ENCODE results near the gene FDXACB1. TPM values are rescaled to one million over a fixed set of nuclear protein-coding genes. Genes with fewer than 3 reads are reported as not detected.
A peak's percentile ranks its signal among the peaks of the same experiment; 100 is the strongest.
"Not testable (repeated sequence)": the region's sequence is repeated elsewhere in the genome, so short reads cannot be mapped to it uniquely, and the experiment has no call there.

The FDXACB1 gene
- total and polyA plus RNA-seq, 7 experiments from 2014 or later, result 2.7 to 11.3 (median 5.8) TPM

GRCh38 chr11:111885053-111885452, 6.1 kb upstream of the FDXACB1 start:
- peaks cover 0 to 19% (median 8%) of the 10 kb centered on the region in 5 donors for H3K36me3 Mint-ChIP-seq
- H3K27ac ChIP-seq (ENCODE audit: low read depth, low read length); DNase-seq; H3K27ac Mint-ChIP-seq; H3K4me1 ChIP-seq (ENCODE audit: control insufficient read depth in 2 of 2, insufficient read depth in 2 of 2, low read length in 2 of 2); H3K4me3 Mint-ChIP-seq; intact Hi-C loops (cut with micrococcal nuclease); H3K27me3 Mint-ChIP-seq; H3K9me3 ChIP-seq (ENCODE audit: control insufficient read depth in 2 of 3, low read length in 3 of 3); ATAC-seq; H3K9me3 Mint-ChIP-seq; H3K27me3 ChIP-seq (ENCODE audit: control insufficient read depth in 2 of 2, insufficient read depth in 2 of 2, low read length in 2 of 2); H3K4me3 ChIP-seq (ENCODE audit: low read length); H3K4me1 Mint-ChIP-seq: not testable (repeated sequence)
- H3K36me3 ChIP-seq (ENCODE audit: control insufficient read depth in 2 of 3, insufficient read depth in 3 of 3, low read length in 3 of 3), result peaks cover 0 to 11% (median 0%) of the 10 kb centered on the region in 3 experiments
- POLR2A ChIA-PET, result interaction anchor here (1.5 kb wide), 1 partner anchor 14 kb away, joined by 4 read pairs; the partner anchor contains the start of gene ALG9
- CTCF ChIA-PET, result interaction anchor here (0.6 kb wide), 1 partner anchor 20 kb away, joined by 3 read pairs; no protein-coding TSS in a partner anchor

- no peak overlapping the region for H3K4me3 Mint-ChIP-seq
- H3K36me3 Mint-ChIP-seq, result peaks cover 2 to 19% (median 8%) of the 10 kb centered on the region in 5 donors
- no peak for DNase-seq
- Histone ChIP-seq H3K4me3 (ENCODE audit: low read length) (no peak overlapping the region), H3K9me3 (ENCODE audit: control insufficient read depth in 2 of 3, low read length in 3 of 3) (no peaks in the 10 kb centered on the region), H3K27me3 (ENCODE audit: control insufficient read depth in 2 of 2, insufficient read depth in 2 of 2, low read length in 2 of 2) (no peaks in the 10 kb centered on the region), H3K4me1 (ENCODE audit: control insufficient read depth in 2 of 2, insufficient read depth in 2 of 2, low read length in 2 of 2) (peaks cover 7% of the 10 kb centered on the region in 2 donors), H3K36me3 (ENCODE audit: control insufficient read depth in 2 of 3, insufficient read depth in 3 of 3, low read length in 3 of 3) (peaks cover 0 to 11% (median 0%) of the 10 kb centered on the region in 3 experiments), H3K27ac (ENCODE audit: low read depth, low read length) (no peak overlapping the region)
- ChIA-PET POLR2A (interaction anchor here (0.5 to 1.7 kb wide), 3 partner anchors 11 to 45 kb away, joined by 3 to 6 read pairs (median 6); partner anchors contain the start of gene ALG9), CTCF (no interaction called here)
- H3K9me3 Mint-ChIP-seq, result peaks cover 0 to 6% (median 0%) of the 10 kb centered on the region in 11 donors
- no peak overlapping the region for H3K27ac Mint-ChIP-seq
- no peaks in the 10 kb centered on the region for H3K27me3 Mint-ChIP-seq
- no peak for ATAC-seq
- intact Hi-C loops (cut with micrococcal nuclease), result no loop called here
- peaks cover 9 to 28% (median 21%) of the 10 kb centered on the region in 7 donors for H3K4me1 Mint-ChIP-seq
Measured at GRCh38 chr11:111882202-111882601, 3.2 kb upstream of the FDXACB1 start.

GRCh38 chr11:111879637-111879960, 634 bp upstream of the FDXACB1 start:
- ChIA-PET CTCF (interaction anchor here (0.5 to 1.2 kb wide), 3 partner anchors 38 to 49 kb away, joined by 3 to 4 read pairs (median 4); no protein-coding TSS in a partner anchor), POLR2A (interaction anchor here (0.6 to 1.7 kb wide), 5 partner anchors 8 to 207 kb away, joined by 4 to 14 read pairs (median 6); partner anchors contain the start of genes ALG9, SDHD and TIMM8B)
- Histone ChIP-seq H3K27ac (ENCODE audit: low read depth, low read length) (peak overlapping the region; percentile 96), H3K36me3 (ENCODE audit: control insufficient read depth in 2 of 3, insufficient read depth in 3 of 3, low read length in 3 of 3) (peaks cover 0 to 25% (median 6%) of the 10 kb centered on the region in 3 experiments), H3K4me1 (ENCODE audit: control insufficient read depth in 2 of 2, insufficient read depth in 2 of 2, low read length in 2 of 2) (peaks cover 7% of the 10 kb centered on the region in 2 donors), H3K9me3 (ENCODE audit: control insufficient read depth in 2 of 3, low read length in 3 of 3) (no peaks in the 10 kb centered on the region), H3K4me3 (ENCODE audit: low read length) (peak overlapping the region; percentile 93), H3K27me3 (ENCODE audit: control insufficient read depth in 2 of 2, insufficient read depth in 2 of 2, low read length in 2 of 2) (no peaks in the 10 kb centered on the region)
- Mint-ChIP-seq H3K4me1 (peaks cover 9 to 32% (median 26%) of the 10 kb centered on the region in 7 donors), H3K36me3 (peaks cover 4 to 27% (median 7%) of the 10 kb centered on the region in 5 donors), H3K4me3 (peak overlapping the region; percentile 83 to 99 (median 95)), H3K27ac (peak overlapping the region; percentile 98 to 100 (median 100)), H3K27me3 (no peaks in the 10 kb centered on the region), H3K9me3 (peaks cover 0 to 6% (median 0%) of the 10 kb centered on the region in 11 donors)
- peak; percentile 3 for ATAC-seq
- DNase-seq, result no peak
- intact Hi-C loops (cut with micrococcal nuclease), result loop anchor here (1.0 to 10.0 kb wide), 18 partner anchors 8 to 1995 kb away; partner anchors contain the start of genes ALG9 (in 2 of the 2), DLAT (in 2 of the 2), NKAPD1 (in 2 of the 2) and PIH1D2 (in 2 of the 2)

- H3K9me3 Mint-ChIP-seq, result peaks cover 0 to 6% (median 0%) of the 10 kb centered on the region in 11 donors
- H3K9me3 ChIP-seq (ENCODE audit: control insufficient read depth in 2 of 3, low read length in 3 of 3), result no peaks in the 10 kb centered on the region
- H3K27ac Mint-ChIP-seq, result peak overlapping the region; percentile 98 to 100 (median 100)
- peaks cover 7% of the 10 kb centered on the region in 2 donors for H3K4me1 ChIP-seq (ENCODE audit: control insufficient read depth in 2 of 2, insufficient read depth in 2 of 2, low read length in 2 of 2)
- H3K27me3 ChIP-seq (ENCODE audit: control insufficient read depth in 2 of 2, insufficient read depth in 2 of 2, low read length in 2 of 2), result no peaks in the 10 kb centered on the region
- H3K4me1 Mint-ChIP-seq, result peaks cover 9 to 32% (median 26%) of the 10 kb centered on the region in 7 donors
- ATAC-seq, result no peak
- no peaks in the 10 kb centered on the region for H3K27me3 Mint-ChIP-seq
- ChIA-PET CTCF (interaction anchor here (1.5 kb wide), 1 partner anchor 104 kb away, joined by 6 read pairs; no protein-coding TSS in a partner anchor), POLR2A (interaction anchor here (0.8 to 3.3 kb wide), 3 partner anchors 48 to 208 kb away, joined by 3 to 17 read pairs (median 4); partner anchors contain the start of genes SDHD and TIMM8B)
- H3K4me3 Mint-ChIP-seq, result peak overlapping the region; percentile 83 to 99 (median 95)
- peak overlapping the region; percentile 93 for H3K4me3 ChIP-seq (ENCODE audit: low read length)
- intact Hi-C loops (cut with micrococcal nuclease), result loop anchor here (2.0 to 10.0 kb wide), 5 partner anchors 112 to 1996 kb away; partner anchors contain the start of genes TTC12 (in 2 of the 2), FDX1 (in 1 of the 2), PPP2R1B (in 1 of the 2) and USP28 (in 1 of the 2)
- no peak for DNase-seq
- H3K27ac ChIP-seq (ENCODE audit: low read depth, low read length), result peak overlapping the region; percentile 96
- H3K36me3 Mint-ChIP-seq, result peaks cover 0 to 19% (median 6%) of the 10 kb centered on the region in 5 donors
- peaks cover 0 to 21% (median 6%) of the 10 kb centered on the region in 3 experiments for H3K36me3 ChIP-seq (ENCODE audit: control insufficient read depth in 2 of 3, insufficient read depth in 3 of 3, low read length in 3 of 3)
Measured at GRCh38 chr11:111878385-111878848, 548 bp downstream of the FDXACB1 start.

GRCh38 chr11:111871693-111872161, 7.2 kb downstream of the FDXACB1 start:
- Mint-ChIP-seq H3K36me3 (peaks cover 4 to 28% (median 16%) of the 10 kb centered on the region in 5 donors), H3K9me3 (peaks cover 0 to 4% (median 0%) of the 10 kb centered on the region in 11 donors), H3K4me3 (peak overlapping the region; percentile 86 to 96 (median 93)), H3K4me1 (peaks cover 9 to 38% (median 32%) of the 10 kb centered on the region in 7 donors), H3K27me3 (no peaks in the 10 kb centered on the region), H3K27ac (peak overlapping the region; percentile 87 to 96 (median 92))
- peaks cover 0 to 34% (median 6%) of the 10 kb centered on the region in 3 experiments for H3K36me3 ChIP-seq (ENCODE audit: control insufficient read depth in 2 of 3, insufficient read depth in 3 of 3, low read length in 3 of 3)
- no peak for DNase-seq
- H3K27me3 ChIP-seq (ENCODE audit: control insufficient read depth in 2 of 2, insufficient read depth in 2 of 2, low read length in 2 of 2), result no peaks in the 10 kb centered on the region
- H3K4me1 ChIP-seq (ENCODE audit: control insufficient read depth in 2 of 2, insufficient read depth in 2 of 2, low read length in 2 of 2), result peaks cover 8 to 10% of the 10 kb centered on the region in 2 donors
- intact Hi-C loops (cut with micrococcal nuclease), result loop anchor here (1.0 to 10.0 kb wide), 12 partner anchors 8 to 2003 kb away; partner anchors contain the start of genes CFAP68 (in 2 of the 2), DLAT (in 2 of the 2), FDXACB1 (in 2 of the 2) and SDHD (in 2 of the 2)
- H3K27ac ChIP-seq (ENCODE audit: low read depth, low read length), result peak overlapping the region; percentile 91
- peak overlapping the region; percentile 74 for H3K4me3 ChIP-seq (ENCODE audit: low read length)
- H3K9me3 ChIP-seq (ENCODE audit: control insufficient read depth in 2 of 3, low read length in 3 of 3), result no peaks in the 10 kb centered on the region
- ChIA-PET CTCF (interaction anchor here (0.5 to 2.1 kb wide), 6 partner anchors 29 to 1671 kb away, joined by 4 to 10 read pairs (median 6); no protein-coding TSS in a partner anchor), POLR2A (interaction anchor here (0.9 to 2.9 kb wide), 7 partner anchors 8 to 215 kb away, joined by 3 to 22 read pairs (median 5); partner anchors contain the start of genes CFAP68, DLAT, PPP2R1B and SDHD)
- no peak for ATAC-seq

Measured in naive thymus-derived CD4-positive, alpha-beta T cell (primary cell).